ENCODE measurements around the gene CSTPP1. TPM values are rescaled to one million over a fixed set of nuclear protein-coding genes. Genes with fewer than 3 reads are reported as not detected.

The CSTPP1 gene
- total RNA-seq, 3 donors from 2014 or later: 13.4 to 43.6 (median 30.5) TPM

DNA sequence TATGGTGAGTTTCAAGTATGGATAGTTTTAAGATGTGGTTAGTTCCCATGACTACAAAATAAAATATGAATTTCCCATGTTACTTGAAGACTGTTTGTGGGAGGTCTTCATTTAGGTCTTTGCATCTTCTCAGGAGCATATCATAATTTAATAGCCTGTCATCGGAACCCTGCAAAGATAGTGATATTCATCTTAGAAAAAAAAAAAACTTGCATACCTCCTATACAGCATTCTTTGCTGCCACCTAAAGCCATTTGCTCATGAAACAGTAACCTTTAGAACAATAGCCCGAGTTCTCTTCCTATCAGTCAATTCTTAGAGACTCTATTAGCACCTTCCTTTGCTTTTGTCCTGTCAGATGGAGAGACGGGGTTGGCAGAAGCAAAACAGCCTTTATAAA, 164.8 kb downstream of the CSTPP1 start:
- no peaks in the 10 kb centered on the region for H3K4me1 ChIP-seq
- H3K27ac ChIP-seq: no peak overlapping the region
- H3K4me3 ChIP-seq: no peak overlapping the region
- DNase-seq (ENCODE audit: low spot score in 2 of 2): no peak
- no peaks in the 10 kb centered on the region for H3K36me3 ChIP-seq
- TF ChIP-seq, protein P1, sequence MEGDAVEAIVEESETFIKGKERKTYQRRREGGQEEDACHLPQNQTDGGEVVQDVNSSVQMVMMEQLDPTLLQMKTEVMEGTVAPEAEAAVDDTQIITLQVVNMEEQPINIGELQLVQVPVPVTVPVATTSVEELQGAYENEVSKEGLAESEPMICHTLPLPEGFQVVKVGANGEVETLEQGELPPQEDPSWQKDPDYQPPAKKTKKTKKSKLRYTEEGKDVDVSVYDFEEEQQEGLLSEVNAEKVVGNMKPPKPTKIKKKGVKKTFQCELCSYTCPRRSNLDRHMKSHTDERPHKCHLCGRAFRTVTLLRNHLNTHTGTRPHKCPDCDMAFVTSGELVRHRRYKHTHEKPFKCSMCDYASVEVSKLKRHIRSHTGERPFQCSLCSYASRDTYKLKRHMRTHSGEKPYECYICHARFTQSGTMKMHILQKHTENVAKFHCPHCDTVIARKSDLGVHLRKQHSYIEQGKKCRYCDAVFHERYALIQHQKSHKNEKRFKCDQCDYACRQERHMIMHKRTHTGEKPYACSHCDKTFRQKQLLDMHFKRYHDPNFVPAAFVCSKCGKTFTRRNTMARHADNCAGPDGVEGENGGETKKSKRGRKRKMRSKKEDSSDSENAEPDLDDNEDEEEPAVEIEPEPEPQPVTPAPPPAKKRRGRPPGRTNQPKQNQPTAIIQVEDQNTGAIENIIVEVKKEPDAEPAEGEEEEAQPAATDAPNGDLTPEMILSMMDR (IDR thresholded peaks at IDR 0.05): no peak
- TF ChIP-seq POLR2AphosphoS5 (IDR thresholded peaks at IDR 0.05): no peak
- no peak for TF ChIP-seq POLR2A (IDR thresholded peaks at IDR 0.05)
- H3K27me3 ChIP-seq: no peaks in the 10 kb centered on the region
- H3K9me3 ChIP-seq: no peaks in the 10 kb centered on the region
- intact Hi-C loops (cut with DNase I; ENCODE audit: low total_unique reads): no loop called here

DNA sequence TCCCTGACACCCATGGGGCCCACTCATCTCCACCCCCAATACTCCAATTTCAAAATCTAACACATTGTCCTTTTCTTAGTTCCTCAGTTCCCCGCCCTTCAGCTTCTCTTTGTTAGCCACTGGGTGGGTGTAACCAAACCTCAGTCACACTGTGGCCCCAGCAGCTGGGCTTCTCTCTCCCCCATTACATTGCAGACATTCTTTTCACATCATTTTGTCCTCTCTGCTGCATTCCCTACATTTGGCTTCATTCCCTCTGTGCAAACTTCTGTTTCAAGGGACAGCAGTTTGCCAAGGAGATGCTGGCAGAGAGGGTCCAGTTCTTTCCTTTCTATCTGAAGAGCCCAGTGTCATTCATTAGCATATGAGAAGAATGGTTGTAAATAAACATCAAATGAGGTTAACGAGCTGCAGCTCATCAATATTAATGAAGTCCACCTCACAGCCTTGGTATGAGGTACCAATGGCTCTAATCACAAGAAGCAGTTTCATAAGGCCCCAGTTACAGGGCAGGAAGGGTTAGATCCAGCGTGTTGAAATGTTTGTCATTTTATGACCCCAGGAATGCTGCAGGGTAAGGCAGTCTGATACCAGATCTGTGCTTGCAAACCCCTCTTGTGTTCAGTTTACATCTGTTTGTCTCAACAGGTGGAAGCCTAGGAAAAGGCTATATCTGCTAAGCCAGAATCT, 167.8 kb downstream of the CSTPP1 start:
- no peaks in the 10 kb centered on the region for H3K4me1 ChIP-seq
- no peak overlapping the region for H3K4me3 ChIP-seq
- H3K27me3 ChIP-seq: no peaks in the 10 kb centered on the region
- no peak overlapping the region for H3K27ac ChIP-seq
- TF ChIP-seq POLR2AphosphoS5 (IDR thresholded peaks at IDR 0.05) (no peak), POLR2A (IDR thresholded peaks at IDR 0.05) (no peak)
- TF ChIP-seq, protein P1 (IDR thresholded peaks at IDR 0.05): no peak
- intact Hi-C loops (cut with DNase I; ENCODE audit: low total_unique reads): no loop called here
- H3K9me3 ChIP-seq: no peaks in the 10 kb centered on the region
- H3K36me3 ChIP-seq: no peaks in the 10 kb centered on the region
- no peak for DNase-seq (ENCODE audit: low spot score in 2 of 2)

DNA sequence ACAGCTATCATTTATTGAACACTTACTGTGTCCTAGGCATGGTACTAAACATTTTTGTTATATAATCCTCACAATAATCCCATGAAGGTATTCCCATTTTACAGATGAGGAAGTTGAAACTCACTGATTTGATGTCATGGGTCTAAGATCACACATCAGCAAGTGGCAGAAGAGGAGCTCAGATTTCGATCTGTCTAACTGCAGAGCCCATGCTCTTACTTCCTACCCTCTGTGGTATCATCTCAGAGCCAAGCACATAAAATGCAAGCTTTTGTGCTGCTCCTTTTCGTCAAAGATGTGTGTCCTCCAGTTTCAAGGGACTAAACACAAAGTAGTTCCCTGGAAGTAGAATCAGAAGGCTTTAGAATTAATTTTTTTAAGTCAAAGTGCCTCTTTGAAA, 169.0 kb downstream of the CSTPP1 start:
- no peaks in the 10 kb centered on the region for H3K9me3 ChIP-seq

DNA sequence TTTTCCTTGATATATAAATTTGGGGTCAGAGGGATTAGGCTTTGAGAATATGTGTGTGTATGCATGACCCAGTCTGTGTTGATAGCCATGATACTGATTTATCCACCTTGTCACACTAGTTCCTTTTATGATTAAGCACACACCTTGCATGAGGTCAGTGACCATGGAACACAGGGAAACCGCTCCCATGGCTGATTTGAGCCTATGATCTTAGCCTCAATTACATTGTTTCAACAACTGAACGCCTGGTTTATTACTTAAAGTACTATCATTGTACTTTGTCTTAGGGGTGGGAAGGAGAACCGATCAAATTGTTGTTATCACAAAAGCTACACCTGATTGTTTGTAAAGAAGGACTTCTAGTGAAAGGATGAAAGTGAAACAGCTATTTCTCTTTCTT, 169.4 kb downstream of the CSTPP1 start:
- H3K27ac ChIP-seq: no peak overlapping the region
- H3K36me3 ChIP-seq: no peaks in the 10 kb centered on the region
- intact Hi-C loops (cut with DNase I; ENCODE audit: low total_unique reads): no loop called here
- no peaks in the 10 kb centered on the region for H3K27me3 ChIP-seq
- H3K9me3 ChIP-seq: no peaks in the 10 kb centered on the region
- H3K4me3 ChIP-seq: no peak overlapping the region
- H3K4me1 ChIP-seq: no peaks in the 10 kb centered on the region
- TF ChIP-seq POLR2A (IDR thresholded peaks at IDR 0.05) (no peak), POLR2AphosphoS5 (IDR thresholded peaks at IDR 0.05) (no peak)
- TF ChIP-seq, protein P1 (IDR thresholded peaks at IDR 0.05): no peak
- no peak for DNase-seq (ENCODE audit: low spot score in 2 of 2)

More for the DNA sequence above, 169.0 kb downstream of the CSTPP1 start:
- DNase-seq (ENCODE audit: low spot score in 2 of 2): no peak
- no peak for TF ChIP-seq POLR2AphosphoS5 (IDR thresholded peaks at IDR 0.05)
- no peak for TF ChIP-seq POLR2A (IDR thresholded peaks at IDR 0.05)
- TF ChIP-seq, protein P1 (IDR thresholded peaks at IDR 0.05): no peak
- H3K36me3 ChIP-seq: no peaks in the 10 kb centered on the region
- H3K27me3 ChIP-seq: no peaks in the 10 kb centered on the region
- intact Hi-C loops (cut with DNase I; ENCODE audit: low total_unique reads): no loop called here
- H3K4me1 ChIP-seq: no peaks in the 10 kb centered on the region
- no peak overlapping the region for H3K27ac ChIP-seq
- no peak overlapping the region for H3K4me3 ChIP-seq

DNA sequence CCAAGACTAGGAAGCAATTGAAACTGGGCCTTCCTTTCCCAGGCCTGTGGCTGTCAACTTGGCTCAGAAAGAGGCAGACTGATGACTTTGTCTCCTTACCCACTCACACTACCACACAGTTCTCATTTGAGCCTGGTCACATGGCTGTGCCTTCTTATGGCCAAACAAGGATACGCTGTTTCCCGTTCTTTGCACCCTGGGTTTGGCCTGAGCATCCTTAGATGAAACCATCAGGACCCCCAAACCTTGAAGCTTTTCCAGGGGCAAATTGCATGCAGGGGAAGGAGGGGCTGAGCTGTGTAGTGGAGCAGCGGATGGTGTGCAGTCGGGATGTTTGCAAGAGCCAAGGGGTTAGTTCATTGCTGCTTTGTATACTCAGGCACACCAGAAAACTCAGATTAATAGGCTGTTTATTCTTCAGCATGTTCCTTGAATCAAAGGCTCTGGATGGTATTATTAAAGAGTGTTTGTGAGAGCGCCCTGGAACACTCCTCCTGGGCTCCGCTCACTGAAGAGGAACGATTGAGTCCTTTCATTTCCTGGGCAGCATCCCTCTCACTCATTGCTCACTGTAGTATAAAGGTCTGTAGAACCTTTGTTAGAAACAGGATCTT, 170.3 kb downstream of the CSTPP1 start:
- Histone ChIP-seq H3K36me3 (no peaks in the 10 kb centered on the region), H3K9me3 (no peaks in the 10 kb centered on the region), H3K27me3 (no peaks in the 10 kb centered on the region), H3K27ac (no peak overlapping the region), H3K4me1 (no peaks in the 10 kb centered on the region), H3K4me3 (no peak overlapping the region)
- TF ChIP-seq POLR2A (IDR thresholded peaks at IDR 0.05): no peak
- TF ChIP-seq POLR2AphosphoS5 (IDR thresholded peaks at IDR 0.05): no peak
- TF ChIP-seq, protein P1 (IDR thresholded peaks at IDR 0.05): no peak
- DNase-seq (ENCODE audit: low spot score in 2 of 2): no peak
- intact Hi-C loops (cut with DNase I; ENCODE audit: low total_unique reads): no loop called here
